ENCODE measurements around the gene TRPC5OS.

Gene TRPC5OS

DNA sequence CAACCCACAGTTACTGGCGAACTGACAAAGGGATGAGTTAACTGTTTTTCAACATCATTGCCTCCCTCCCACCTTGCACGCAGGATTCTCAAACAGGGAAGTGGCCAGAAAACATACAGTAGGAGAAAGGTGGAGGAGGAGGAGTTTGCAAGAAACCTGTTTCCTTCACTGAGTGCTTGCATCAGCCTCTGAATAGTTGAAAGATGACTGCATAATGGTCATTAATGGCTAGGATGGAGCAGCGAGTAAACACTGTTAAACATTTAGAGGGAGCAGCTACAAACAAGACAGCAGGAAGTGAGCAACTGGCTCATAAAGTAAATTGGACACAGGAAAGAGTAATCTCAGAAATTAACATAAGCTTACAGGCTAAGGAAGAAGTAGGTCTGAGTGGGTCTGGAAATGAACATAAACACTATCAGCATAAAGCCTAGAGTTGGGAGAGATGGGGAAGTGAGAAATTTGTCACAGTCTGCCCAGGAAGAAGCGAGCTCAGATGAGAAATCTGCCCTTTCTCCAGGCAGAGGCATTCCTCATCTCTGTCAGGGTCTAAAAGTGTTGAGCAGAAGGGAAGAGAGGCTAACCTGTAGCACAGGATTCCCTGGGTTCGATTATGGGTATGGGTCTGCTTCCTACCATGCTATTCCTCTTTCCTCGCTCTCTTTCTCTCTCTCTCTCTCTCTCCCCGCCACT is 38.6 kb downstream of the TRPC5OS start:
- no peak for DNase-seq

GRCh38 chrX:111917591-111917990 is 41.6 kb downstream of the TRPC5OS start:
- no peak for DNase-seq

DNA sequence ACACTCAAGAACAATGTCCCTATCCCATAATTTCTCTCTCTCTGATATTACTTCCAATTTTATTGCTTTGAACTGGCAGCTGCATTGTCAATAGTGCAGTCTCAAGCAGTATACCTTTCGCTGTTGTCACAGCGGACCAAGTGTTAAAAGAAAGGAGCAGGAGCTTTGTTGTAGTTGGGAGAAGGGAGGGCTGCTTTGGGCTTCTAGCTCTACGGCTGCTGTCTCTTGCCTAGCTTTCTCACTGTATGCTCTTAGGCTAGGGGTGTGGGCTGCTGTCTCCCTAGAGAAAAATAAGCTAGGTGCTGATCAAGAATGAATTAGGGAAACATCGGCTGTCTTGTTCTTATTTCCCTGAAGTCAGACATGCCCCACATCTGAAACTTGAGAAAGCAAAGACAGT is 52.5 kb downstream of the TRPC5OS start:
- DNase-seq, result no peak

Data from NCI-H1048 (cell line).